IMR-90 (cell line): ENCODE measurements around the gene CORO1C. TPM values are rescaled to one million over a fixed set of nuclear protein-coding genes. Genes with fewer than 3 reads are reported as not detected.

ENCODE experiments used
- ATAC-seq: fragments of 200-7000 bp; cut with Tn5 transposase; 2 replicates; pipeline ENCODE4 v1.9.1; 2020; ENCODE audit warnings: low read depth, mild to moderate bottlenecking, moderate library complexity
- BruUV-seq: library from RNA; stranded (reverse); fragments of 400-500 nt; replicated peaks from 2 replicates; lab custom pipeline; 2021; lab: Mats Ljungman, UMichigan
- CTCF ChIA-PET: fragments of 300-600 bp; formaldehyde crosslinking; extraction: SDS; loops from one replicate; lab custom pipeline; 2021; ENCODE audit warnings: antibody characterized with exemption; lab: Yijun Ruan, JAX
- POLR2A ChIA-PET: fragments of 300-600 bp; sonication (Branson Sonifier 250); formaldehyde crosslinking; loops from one replicate; lab custom pipeline; 2022; ENCODE audit warnings: antibody characterized with exemption; ENCODE audit not compliant: unreplicated experiment; lab: Charles Lee
- DNase-seq: peaks from one replicate; pipeline ENCODE4 v3.0.0; 2013
- H2AFZ ChIP-seq: replicated peaks from 2 replicates; pipeline ENCODE3; 2013; ENCODE audit warnings: low read length, mild to moderate bottlenecking; ENCODE audit not compliant: poor library complexity
- H2AK5ac ChIP-seq: 2 replicates; pipeline ENCODE4 v1.6.1; 2013; ENCODE audit warnings: low read depth, low read length, inconsistent platforms
- H2AK9ac ChIP-seq: replicated peaks from 2 replicates; pipeline ENCODE3; 2013; ENCODE audit warnings: mild to moderate bottlenecking, low read depth, low read length, moderate library complexity; ENCODE audit not compliant: poor library complexity
- H2BK120ac ChIP-seq: 2 replicates; pipeline ENCODE4 v1.6.1; 2013; ENCODE audit warnings: low read depth, low read length, inconsistent platforms
- H2BK15ac ChIP-seq: 3 replicates; pipeline ENCODE4 v1.6.1; 2013; ENCODE audit warnings: low read depth, low read length, inconsistent platforms
- H2BK20ac ChIP-seq: 2 replicates; pipeline ENCODE4 v1.6.1; 2013; ENCODE audit warnings: low read depth, mild to moderate bottlenecking, inconsistent platforms, low read length, moderate library complexity
- H2BK5ac ChIP-seq: 2 replicates; pipeline ENCODE4 v1.6.1; 2013; ENCODE audit warnings: mild to moderate bottlenecking, low read depth, low read length, inconsistent platforms; ENCODE audit not compliant: poor library complexity, severe bottlenecking
- H3K14ac ChIP-seq: replicated peaks from 2 replicates; pipeline ENCODE4 v1.6.1; 2013; ENCODE audit warnings: low read depth, low read length, inconsistent platforms
- H3K18ac ChIP-seq: 2 replicates; pipeline ENCODE4 v1.6.1; 2013; ENCODE audit warnings: low read depth, low read length, control low read depth
- H3K23ac ChIP-seq: 2 replicates; pipeline ENCODE4 v1.6.1; 2013; ENCODE audit warnings: low read depth, low read length, inconsistent platforms
- H3K27ac ChIP-seq: 2 replicates; pipeline ENCODE4 v1.5.1; 2013; ENCODE audit warnings: mild to moderate bottlenecking, control low read depth, low read length; ENCODE audit not compliant: insufficient read depth
- H3K27me3 ChIP-seq: 2 replicates; pipeline ENCODE4 v1.6.1; 2013; ENCODE audit warnings: low read length; ENCODE audit not compliant: control insufficient read depth, insufficient read depth
- H3K36me3 ChIP-seq: 2 replicates; pipeline ENCODE4 v1.6.1; 2013; ENCODE audit warnings: low read length, mixed read lengths; ENCODE audit not compliant: control insufficient read depth, insufficient read depth
- H3K4ac ChIP-seq: 2 replicates; pipeline ENCODE4 v1.6.1; 2013; ENCODE audit warnings: low read depth, low read length, inconsistent platforms
- H3K4me1 ChIP-seq: 2 replicates; pipeline ENCODE4 v1.6.1; 2013; ENCODE audit warnings: low read length, mixed read lengths; ENCODE audit not compliant: control insufficient read depth, insufficient read depth
- H3K4me2 ChIP-seq: 2 replicates; pipeline ENCODE4 v1.6.1; 2013; ENCODE audit warnings: low read depth, mild to moderate bottlenecking, control low read depth, low read length, moderate library complexity
- H3K4me3 ChIP-seq: 2 replicates; pipeline ENCODE4 v1.5.1; 2013; ENCODE audit warnings: low read depth, mild to moderate bottlenecking, control low read depth, low read length, moderate library complexity; ENCODE audit not compliant: insufficient read depth
- H3K56ac ChIP-seq: 2 replicates; pipeline ENCODE4 v1.6.1; 2013; ENCODE audit warnings: low read length, inconsistent platforms; ENCODE audit not compliant: insufficient read depth; ENCODE audit errors: extremely low read depth
- H3K79me1 ChIP-seq, 2 experiments: 2 replicates each; pipeline ENCODE4 v1.6.1; 2013; ENCODE audit warnings: low read length in 2 of 2, inconsistent platforms in 1 of 2, low read depth in 1 of 2
- H3K9ac ChIP-seq: 2 replicates; pipeline ENCODE4 v1.6.1; 2013; ENCODE audit warnings: low read depth, low read length, control low read depth
- H3K9me1 ChIP-seq: 2 replicates; pipeline ENCODE4 v1.6.1; 2013; ENCODE audit warnings: low read length, inconsistent platforms; ENCODE audit not compliant: insufficient read depth
- H3K9me3 ChIP-seq: 2 replicates; pipeline ENCODE4 v1.6.1; 2013; ENCODE audit warnings: low read length; ENCODE audit not compliant: control insufficient read depth, insufficient read depth
- H4K20me1 ChIP-seq: 2 replicates; pipeline ENCODE4 v1.6.1; 2013; ENCODE audit warnings: low read length, inconsistent platforms; ENCODE audit not compliant: insufficient read depth
- H4K5ac ChIP-seq: 2 replicates; pipeline ENCODE4 v1.6.1; 2013; ENCODE audit warnings: mild to moderate bottlenecking, low read depth, low read length, control low read depth
- H4K8ac ChIP-seq, 2 experiments: 2 replicates each; pipeline ENCODE4 v1.6.1; 2013; ENCODE audit warnings: low read depth in 2 of 2, low read length in 2 of 2, control low read depth in 1 of 2, inconsistent platforms in 1 of 2
- H4K91ac ChIP-seq: 2 replicates; pipeline ENCODE4 v1.6.1; 2013; ENCODE audit warnings: low read depth, low read length, inconsistent platforms; ENCODE audit not compliant: insufficient read depth
- CEBPB ChIP-seq: IDR thresholded peaks from 2 replicates; pipeline ENCODE4 v1.6.1; 2012; ENCODE audit warnings: low read depth, low read length, improper control_type of control experiment
- CHD1 ChIP-seq: IDR thresholded peaks from 2 replicates; pipeline ENCODE4 v1.6.1; 2012; ENCODE audit warnings: low read depth, low read length, improper control_type of control experiment
- CTCF ChIP-seq: conservative IDR thresholded peaks from 2 replicates; pipeline ENCODE4 v1.5.1; 2012; ENCODE audit warnings: mild to moderate bottlenecking, low read depth, low read length, improper control_type of control experiment
- ELK1 ChIP-seq: fragments of 150-350 bp; IDR thresholded peaks from 2 replicates; pipeline ENCODE4 v1.6.1; 2016; ENCODE audit warnings: low read depth, mild to moderate bottlenecking, low read length, moderate library complexity, borderline replicate concordance
- FOS ChIP-seq: fragments of 150-350 bp; IDR thresholded peaks from 2 replicates; pipeline ENCODE4 v1.6.1; 2016; ENCODE audit warnings: low read depth, low read length
- MAFK ChIP-seq: IDR thresholded peaks from 2 replicates; pipeline ENCODE4 v1.6.1; 2012; ENCODE audit warnings: low read depth, low read length, improper control_type of control experiment
- MXI1 ChIP-seq: IDR thresholded peaks from 2 replicates; pipeline ENCODE4 v1.6.1; 2012; ENCODE audit warnings: low read depth, mild to moderate bottlenecking, low read length, moderate library complexity, borderline replicate concordance
- POLR2A ChIP-seq: IDR thresholded peaks from 2 replicates; pipeline ENCODE4 v1.6.1; 2012; ENCODE audit warnings: mild to moderate bottlenecking, low read depth, low read length
- RAD21 ChIP-seq: IDR thresholded peaks from 2 replicates; pipeline ENCODE4 v1.6.1; 2012; ENCODE audit warnings: low read length, improper control_type of control experiment
- RCOR1 ChIP-seq: IDR thresholded peaks from 2 replicates; pipeline ENCODE4 v1.6.1; 2012; ENCODE audit warnings: mild to moderate bottlenecking, low read length, improper control_type of control experiment; ENCODE audit not compliant: insufficient replicate concordance
- RFX5 ChIP-seq: IDR thresholded peaks from 2 replicates; pipeline ENCODE4 v1.8.0; 2012; ENCODE audit warnings: low read depth, mild to moderate bottlenecking, low read length, moderate library complexity
- SMC3 ChIP-seq: fragments of 150-350 bp; IDR thresholded peaks from 2 replicates; pipeline ENCODE4 v1.6.1; 2016; ENCODE audit warnings: low read depth, mild to moderate bottlenecking, antibody characterized with exemption, low read length, moderate library complexity
- WGBS, 2 experiments: methylation state at CpG; one replicate each; pipeline versions ENCODE4 v1.1.5 to v1.1.7; 2013; ENCODE audit warnings: missing lambda C conversion rate in 2 of 2; ENCODE audit not compliant: insufficient read length in 1 of 2; ENCODE audit errors: extremely low coverage in 2 of 2; 5-methylcytosine and 5-hydroxymethylcytosine counted together
- dilution Hi-C: fragments of 300-500 bp; cut with HindIII; formaldehyde crosslinking; loops from one replicate; pipeline ENCODE4 v1.14.3; 2018; ENCODE audit warnings: low sequenced_read_pairs; ENCODE audit not compliant: unreplicated experiment
- in situ Hi-C: fragments of 300-500 bp; cut with MboI; formaldehyde crosslinking; loops from 3 replicates; pipeline ENCODE4 v1.14.3; 2019; ENCODE audit warnings: low sequenced_read_pairs, inconsistent platforms, mixed read lengths
- intact Hi-C: fragments of 100-400 bp; cut with micrococcal nuclease; formaldehyde crosslinking; loops from 2 replicates; pipeline ENCODE4 v1.10.0; 2022
- polyA plus RNA-seq, 3 experiments: library from polyadenylated mRNA; depleted of rRNA; stranded (reverse); fragments of >200 nt; gene quantifications; 2 replicates each; pipeline ENCODE4 v1.2.3, GENCODE V29; 2012; ENCODE audit warnings: low replicate concordance in 1 of 3
- total RNA-seq: library from RNA; depleted of rRNA; stranded (reverse); fragments of >200 nt; gene quantifications from 2 replicates; pipeline ENCODE4 v1.2.3, GENCODE V29; 2012

Gene CORO1C
- total and polyA plus RNA-seq, 2 of the 4 experiments (the other 2 are of a cell fraction), result 675 to 1,100 TPM

- DNase-seq, result peak; percentile 60
- Histone ChIP-seq H2AFZ (no peak overlapping the region), H4K5ac (peak overlapping the region; percentile 94; the same call in 1 of the 2 replicates), H2BK5ac (peak overlapping the region; percentile 100), H3K4me3 (peak overlapping the region; percentile 90), H3K9me1 (peaks cover 8% of the 10 kb centered on the region), H3K36me3 (peaks cover 2% of the 10 kb centered on the region; the same call in 1 of the 2 replicates), H3K18ac (peak overlapping the region; percentile 91), H3K4me1 (peaks cover 17% of the 10 kb centered on the region), H4K8ac (peak overlapping the region; percentile 56 to 84), H3K4me2 (peak overlapping the region; percentile 80), H4K91ac (peak overlapping the region; percentile 46; the same call in 1 of the 2 replicates), H3K79me1 (peaks cover 4 to 19% of the 10 kb centered on the region in 2 experiments; a peak in 3 of 4 replicates), H3K27ac (peak overlapping the region; percentile 99; the same call in 1 of the 2 replicates), H2BK20ac (no peak overlapping the region), H3K14ac (peak overlapping the region; percentile 92; the same call in 1 of the 2 replicates), H2BK120ac (peak overlapping the region; percentile 52; the same call in 1 of the 2 replicates), H3K9ac (peak overlapping the region; percentile 97), H3K4ac (peak overlapping the region; percentile 66; the same call in 1 of the 2 replicates), H3K27me3 (no peaks in the 10 kb centered on the region), H2AK5ac (peak overlapping the region; percentile 75; the same call in 1 of the 2 replicates), H2AK9ac (no peak overlapping the region), H3K23ac (peak overlapping the region; percentile 92), H3K56ac (peak overlapping the region; percentile 97), H4K20me1 (peaks cover 39% of the 10 kb centered on the region), H3K9me3 (no peaks in the 10 kb centered on the region), H2BK15ac (no peak overlapping the region; the same call in 2 of the 3 replicates)
- 58% methylated on average over 2 of the region's 9 CpGs; no CpG with 5 or more reads in 1 of the 2 experiments for WGBS, 2 experiments
- CTCF ChIA-PET, result interaction anchor here (1.4 kb wide), 1 partner anchor 33 kb away, joined by 3 read pairs; no protein-coding TSS in a partner anchor
- no peak for ATAC-seq
- intact Hi-C loops (loop anchor here (1.0 kb wide), 1 partner anchor 38 kb away; no protein-coding TSS in a partner anchor), in situ Hi-C loops (loop anchor here (10.0 kb wide), 1 partner anchor 126 kb away; the partner anchor contains the start of gene SSH1), dilution Hi-C loops (no loop called here)
- POLR2A ChIA-PET, result interaction anchor here (0.6 to 1.1 kb wide), 2 partner anchors 39 to 44 kb away, joined by 3 to 4 read pairs; no protein-coding TSS in a partner anchor
- TSS peak; percentile 54 for BruUV-seq
- TF ChIP-seq MAFK, result no peak
- 0 out of 2 replicates have a peak, but pooled peaks have one; percentile 29 for TF ChIP-seq MXI1
- TF ChIP-seq RAD21, result no peak
- TF ChIP-seq RCOR1, result no peak
- no peak for TF ChIP-seq ELK1
- TF ChIP-seq RFX5, result no peak
- TF ChIP-seq FOS, result no peak
- TF ChIP-seq POLR2A, result no peak
- TF ChIP-seq CTCF, result no peak
- no peak; the same call in 1 of the 2 replicates for TF ChIP-seq CHD1
- TF ChIP-seq CEBPB, result no peak
- 0 out of 2 replicates have a peak, but pooled peaks have one; percentile 2 for TF ChIP-seq SMC3
These were observed 2.3 kb downstream of the CORO1C start for GRCh38 chr12:108728820-108729611.
